ENCODE measurements around the gene MAN2B1. TPM values are rescaled to one million over a fixed set of nuclear protein-coding genes. Genes with fewer than 3 reads are reported as not detected.

The MAN2B1 gene
- polyA plus RNA-seq, 3 donors from 2014 or later, result 25.3 to 44.4 (median 27.2) TPM

DNA sequence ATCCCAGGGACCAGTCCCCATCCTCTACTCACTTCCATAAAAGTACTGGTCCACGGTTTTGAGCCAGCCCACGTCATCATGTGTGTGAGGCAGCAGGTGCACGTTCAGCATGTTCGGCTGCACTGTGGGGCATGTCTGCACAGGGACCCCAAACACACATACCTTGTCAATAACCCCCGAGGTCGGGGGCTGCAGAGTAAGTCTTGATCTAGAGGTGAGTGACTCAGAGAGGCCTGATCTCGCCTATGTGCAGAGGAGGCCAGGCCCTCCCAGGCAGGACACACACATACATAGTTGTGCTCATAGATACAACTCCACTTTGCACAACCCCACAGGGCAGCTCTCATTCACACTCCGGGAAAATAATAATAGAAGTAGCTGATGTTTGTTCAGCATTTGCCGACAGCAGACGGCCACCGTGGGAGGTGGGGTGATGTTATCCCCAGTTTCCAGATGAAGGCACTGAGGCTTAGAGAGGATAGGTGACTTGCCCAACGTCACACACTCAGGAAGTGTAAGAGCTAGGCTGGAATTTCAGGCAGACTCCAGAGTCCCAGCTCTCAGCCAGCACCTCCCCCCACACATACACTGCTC, 774 bp downstream of the MAN2B1 start:
- peak overlapping the region; percentile 89 to 97 (median 95) for H3K27ac Mint-ChIP-seq
- no peak for DNase-seq
- H3K4me3 Mint-ChIP-seq, result peak overlapping the region; percentile 90 to 99 (median 98)
- H3K27me3 Mint-ChIP-seq (ENCODE audit: low read depth in 3 of 3), result peaks cover 7 to 14% (median 8%) of the 10 kb centered on the region in 3 donors
- no peaks in the 10 kb centered on the region for H3K9me3 Mint-ChIP-seq
- H3K4me1 Mint-ChIP-seq, result peaks cover 53 to 54% of the 10 kb centered on the region in 2 donors
- peaks cover 0 to 11% (median 5%) of the 10 kb centered on the region in 3 donors for H3K36me3 Mint-ChIP-seq

DNA sequence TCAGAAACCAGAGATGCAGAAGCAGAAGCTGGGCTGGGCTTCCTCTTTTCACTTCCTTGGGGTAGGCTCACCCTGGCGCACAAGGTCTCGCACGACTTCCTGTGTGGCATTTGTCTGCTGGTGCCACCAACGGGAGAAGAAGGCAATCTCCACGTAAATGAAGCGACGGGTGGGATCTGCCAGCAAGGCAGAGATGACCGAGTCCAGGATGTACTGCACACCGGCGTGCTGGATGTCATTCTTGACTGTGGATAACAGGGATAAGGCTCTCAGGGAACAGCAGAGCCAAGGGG, 1.3 kb downstream of the MAN2B1 start:
- peaks cover 0 to 14% (median 8%) of the 10 kb centered on the region in 3 donors for H3K36me3 Mint-ChIP-seq
- H3K4me1 Mint-ChIP-seq, result peaks cover 49 to 54% of the 10 kb centered on the region in 2 donors
- H3K9me3 Mint-ChIP-seq, result no peaks in the 10 kb centered on the region
- H3K27me3 Mint-ChIP-seq (ENCODE audit: low read depth in 3 of 3), result peaks cover 7 to 14% (median 8%) of the 10 kb centered on the region in 3 donors
- H3K27ac Mint-ChIP-seq, result peak overlapping the region; percentile 62 to 97 (median 90)
- H3K4me3 Mint-ChIP-seq, result peak overlapping the region; percentile 52 to 99 (median 94)
- no peak for DNase-seq

DNA sequence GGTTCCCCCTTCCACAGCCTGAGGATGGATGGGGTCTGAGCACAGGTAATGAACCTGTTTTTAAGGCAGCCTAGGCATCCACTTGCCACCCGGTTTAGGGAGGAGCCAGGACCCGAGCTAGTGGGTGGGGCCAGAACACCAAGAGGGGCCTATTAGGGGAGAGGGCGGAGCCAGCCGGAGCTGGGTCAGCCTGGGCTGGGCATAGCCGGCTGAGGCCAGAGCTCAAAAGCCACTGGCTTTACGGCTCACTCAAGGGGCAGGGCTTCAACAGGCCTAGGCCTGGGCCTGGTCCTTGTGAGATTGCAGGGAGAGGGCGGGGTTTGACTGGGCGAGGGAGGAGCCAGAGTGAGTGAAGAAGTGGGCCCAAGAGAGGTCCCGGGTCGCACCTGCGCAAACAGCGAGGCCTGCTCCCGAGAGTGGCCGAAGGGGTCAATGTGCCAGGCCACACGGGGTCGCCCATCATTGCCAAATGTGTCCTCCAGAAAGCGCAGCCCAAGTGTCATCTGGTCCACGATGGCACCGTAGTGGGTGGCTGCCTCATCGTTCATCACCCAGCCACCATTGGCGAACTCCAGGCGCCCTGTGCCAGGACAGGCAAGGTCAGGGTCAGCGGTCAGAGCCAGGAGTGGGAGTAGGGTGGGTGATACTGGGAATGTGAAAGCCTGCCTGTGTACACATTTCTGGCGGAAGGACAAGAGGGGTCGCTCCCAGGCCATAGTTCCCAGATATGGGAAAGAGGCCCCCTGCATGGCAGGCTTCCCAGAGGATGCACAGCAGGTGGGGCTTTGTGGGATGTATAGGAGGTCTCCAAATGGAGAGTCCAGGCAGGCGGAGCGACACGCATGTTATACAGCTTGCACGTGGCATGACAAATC, 1.9 kb downstream of the MAN2B1 start:
- no peaks in the 10 kb centered on the region for H3K9me3 Mint-ChIP-seq
- H3K4me1 Mint-ChIP-seq, result peaks cover 44 to 52% of the 10 kb centered on the region in 2 donors

DNA sequence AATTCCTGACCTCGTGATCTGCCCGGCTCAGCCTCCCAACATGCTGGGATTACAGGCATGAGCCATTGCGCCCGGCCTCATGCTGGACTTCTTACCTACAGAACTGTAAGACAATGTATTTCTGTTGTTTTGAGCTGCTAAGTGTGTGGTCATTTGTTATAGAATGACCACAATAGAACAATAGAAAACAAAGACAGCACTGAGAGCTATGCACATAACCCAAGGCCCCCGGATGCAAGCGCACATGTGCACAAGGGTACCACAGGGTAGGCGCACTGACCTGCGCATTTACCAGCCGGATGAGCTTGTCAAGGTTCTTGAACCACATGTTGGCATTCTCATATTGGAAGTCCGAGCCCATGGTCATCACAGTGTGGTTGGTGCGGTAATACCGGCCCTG, 5.6 kb downstream of the MAN2B1 start:
- Mint-ChIP-seq H3K36me3 (peaks cover 5 to 21% (median 16%) of the 10 kb centered on the region in 3 donors), H3K27ac (no peak overlapping the region), H3K4me1 (peaks cover 15 to 20% of the 10 kb centered on the region in 2 donors)

More for the DNA sequence above, 1.9 kb downstream of the MAN2B1 start:
- Mint-ChIP-seq H3K4me3 (peak overlapping the region; percentile 52 to 99 (median 94)), H3K27ac (peak overlapping the region; percentile 62 to 97 (median 90)), H3K27me3 (ENCODE audit: low read depth in 3 of 3) (peaks cover 6 to 14% (median 7%) of the 10 kb centered on the region in 3 donors), H3K36me3 (peaks cover 3 to 18% (median 12%) of the 10 kb centered on the region in 3 donors)
- no peak for DNase-seq

DNA sequence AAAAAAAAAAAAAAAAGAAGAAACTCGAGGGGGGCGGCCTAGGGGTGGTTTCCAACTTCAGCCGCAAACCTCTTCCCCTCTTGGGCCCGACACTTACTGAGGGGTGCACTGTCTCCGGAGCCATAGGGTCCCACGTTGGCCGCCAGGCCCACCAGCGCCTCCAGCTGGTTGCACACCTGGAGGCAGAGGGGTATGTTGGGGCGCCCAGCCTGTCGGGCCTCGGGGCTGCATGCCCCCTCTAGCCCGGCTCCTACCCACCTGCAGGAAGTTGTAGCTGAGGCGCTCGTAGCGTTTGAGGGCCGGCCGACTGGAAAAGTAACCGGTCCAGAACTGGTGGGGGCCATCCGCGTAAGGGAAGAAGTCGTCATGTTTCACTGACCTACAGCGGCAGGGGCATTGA, 8.6 kb downstream of the MAN2B1 start:
- Mint-ChIP-seq H3K4me1 (no peaks in the 10 kb centered on the region), H3K4me3 (no peak overlapping the region), H3K27ac (no peak overlapping the region), H3K27me3 (ENCODE audit: low read depth in 3 of 3) (peaks cover 0 to 6% (median 0%) of the 10 kb centered on the region in 3 donors), H3K36me3 (peaks cover 10 to 27% (median 23%) of the 10 kb centered on the region in 3 donors), H3K9me3 (no peaks in the 10 kb centered on the region)
- no peak for DNase-seq

More for the DNA sequence above, 5.6 kb downstream of the MAN2B1 start:
- DNase-seq, result no peak
- Mint-ChIP-seq H3K9me3 (no peaks in the 10 kb centered on the region), H3K4me3 (no peak overlapping the region), H3K27me3 (ENCODE audit: low read depth in 3 of 3) (peaks cover 0 to 6% (median 0%) of the 10 kb centered on the region in 3 donors)

DNA sequence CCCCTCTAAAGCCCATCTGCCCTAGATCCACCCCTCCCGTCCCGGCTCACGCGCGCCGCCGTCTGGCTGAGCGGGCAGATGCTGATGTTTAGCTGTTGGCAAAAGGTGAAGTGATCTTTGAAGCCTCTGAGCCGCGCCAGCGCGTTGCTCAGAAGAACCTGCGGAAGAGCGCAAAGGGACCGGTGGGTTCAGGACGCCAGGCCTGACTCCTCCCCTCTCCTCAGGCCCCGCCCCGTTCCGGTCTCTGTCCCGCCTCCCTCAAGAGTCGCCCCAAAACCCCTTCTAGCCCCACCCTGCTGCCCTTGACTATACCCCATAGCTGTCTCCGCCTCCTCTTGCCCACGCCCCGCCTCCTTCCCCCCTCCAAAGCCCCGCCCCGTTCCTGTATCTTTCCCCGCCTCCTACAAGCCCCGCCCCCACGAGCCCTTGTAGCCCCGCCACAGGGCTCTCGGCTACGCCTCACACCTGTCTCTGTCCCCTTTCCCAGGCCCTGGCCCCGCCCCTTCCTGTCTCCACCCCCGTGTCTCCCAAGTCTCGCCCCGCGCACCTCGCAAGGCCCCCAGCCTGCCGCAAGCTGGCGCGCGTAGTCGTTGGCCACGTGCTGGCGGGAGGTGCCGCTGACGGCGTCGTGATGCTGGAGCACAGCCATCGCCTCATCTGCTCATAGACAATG, 9.5 kb downstream of the MAN2B1 start:
- DNase-seq, result no peak
- no peak overlapping the region for H3K4me3 Mint-ChIP-seq
- H3K36me3 Mint-ChIP-seq, result peaks cover 10 to 26% (median 21%) of the 10 kb centered on the region in 3 donors
- H3K4me1 Mint-ChIP-seq, result no peaks in the 10 kb centered on the region
- no peaks in the 10 kb centered on the region for H3K9me3 Mint-ChIP-seq
- no peak overlapping the region for H3K27ac Mint-ChIP-seq
- H3K27me3 Mint-ChIP-seq (ENCODE audit: low read depth in 3 of 3), result peaks cover 0 to 4% (median 0%) of the 10 kb centered on the region in 3 donors

DNA sequence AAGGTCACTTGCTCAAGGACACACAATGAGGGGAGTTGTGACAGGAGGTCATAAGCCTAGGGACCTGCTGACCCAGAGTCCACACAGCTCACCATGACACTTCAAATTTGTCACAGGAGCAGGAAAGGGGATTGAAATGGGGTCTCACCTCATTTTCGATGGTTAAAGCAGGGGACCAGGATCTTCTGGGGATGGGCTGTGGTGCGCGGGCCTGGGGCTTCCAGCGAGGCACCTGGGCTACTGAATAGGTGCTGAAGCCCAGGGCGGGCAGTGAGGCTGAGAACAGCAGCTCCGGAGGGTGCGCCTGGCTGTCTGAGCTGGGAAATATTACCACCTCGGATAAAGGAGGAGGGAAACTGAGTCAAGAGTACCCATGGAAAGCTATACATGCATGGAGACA, 11.0 kb downstream of the MAN2B1 start:
- H3K9me3 Mint-ChIP-seq, result no peaks in the 10 kb centered on the region
- H3K27me3 Mint-ChIP-seq (ENCODE audit: low read depth in 3 of 3), result peaks cover 0 to 4% (median 0%) of the 10 kb centered on the region in 3 donors
- peaks cover 15 to 28% (median 25%) of the 10 kb centered on the region in 3 donors for H3K36me3 Mint-ChIP-seq
- peak overlapping the region in 1 of 6 donors; percentile 7 for H3K27ac Mint-ChIP-seq
- no peaks in the 10 kb centered on the region for H3K4me1 Mint-ChIP-seq
- no peak overlapping the region for H3K4me3 Mint-ChIP-seq
- no peak for DNase-seq

DNA sequence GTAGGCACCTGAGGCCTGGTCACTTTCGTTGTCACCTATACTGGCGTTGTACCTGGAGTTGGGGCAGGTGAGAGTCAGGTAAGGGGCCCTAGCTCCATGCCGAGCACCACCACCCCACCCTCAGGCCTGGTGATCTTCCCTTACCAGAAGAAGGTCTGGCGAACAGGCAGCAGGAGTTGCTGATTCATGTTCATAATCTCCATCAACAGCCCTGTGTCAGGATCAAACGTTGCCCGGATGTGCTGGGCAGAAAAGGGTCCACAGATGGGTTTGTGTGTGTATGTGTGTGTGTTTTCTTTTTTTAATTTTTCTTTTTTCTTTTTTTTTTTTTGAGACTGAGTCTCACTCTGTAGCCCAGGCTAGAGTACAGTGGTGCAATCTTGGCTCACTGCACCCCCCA, 14.3 kb downstream of the MAN2B1 start:
- peaks cover 10 to 21% (median 17%) of the 10 kb centered on the region in 3 donors for H3K36me3 Mint-ChIP-seq
- no peak overlapping the region for H3K27ac Mint-ChIP-seq
- H3K27me3 Mint-ChIP-seq (ENCODE audit: low read depth in 3 of 3), result peaks cover 0 to 2% (median 0%) of the 10 kb centered on the region in 3 donors
- H3K4me3 Mint-ChIP-seq, result no peak overlapping the region
- H3K9me3 Mint-ChIP-seq, result no peaks in the 10 kb centered on the region
- no peak for DNase-seq
- H3K4me1 Mint-ChIP-seq, result peaks cover 0 to 8% of the 10 kb centered on the region in 2 donors

DNA sequence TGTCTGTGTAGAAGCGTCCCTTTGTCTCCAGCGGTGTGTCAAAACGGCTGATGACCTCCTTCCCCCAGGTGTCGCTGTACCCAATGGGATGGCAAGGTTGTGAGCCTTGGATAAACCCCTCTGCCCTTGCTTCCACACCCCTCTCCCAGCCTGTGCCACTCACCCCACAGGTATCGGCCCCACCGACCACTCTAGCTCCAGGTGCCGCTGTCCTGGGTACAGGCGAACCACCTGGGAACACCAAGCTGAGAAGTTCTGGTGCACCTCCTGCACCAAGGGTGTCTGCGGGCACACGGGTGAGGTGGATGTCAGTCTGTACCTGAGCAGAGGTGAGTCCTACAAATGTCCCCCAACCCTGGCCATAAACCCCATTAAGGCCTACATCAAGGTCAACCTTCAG, 16.6 kb downstream of the MAN2B1 start:
- Mint-ChIP-seq H3K27me3 (ENCODE audit: low read depth in 3 of 3) (peaks cover 0 to 4% (median 2%) of the 10 kb centered on the region in 3 donors), H3K36me3 (peaks cover 4 to 9% (median 5%) of the 10 kb centered on the region in 3 donors), H3K4me1 (peaks cover 0 to 10% of the 10 kb centered on the region in 2 donors), H3K4me3 (no peak overlapping the region), H3K27ac (no peak overlapping the region), H3K9me3 (no peaks in the 10 kb centered on the region)
- no peak for DNase-seq

DNA sequence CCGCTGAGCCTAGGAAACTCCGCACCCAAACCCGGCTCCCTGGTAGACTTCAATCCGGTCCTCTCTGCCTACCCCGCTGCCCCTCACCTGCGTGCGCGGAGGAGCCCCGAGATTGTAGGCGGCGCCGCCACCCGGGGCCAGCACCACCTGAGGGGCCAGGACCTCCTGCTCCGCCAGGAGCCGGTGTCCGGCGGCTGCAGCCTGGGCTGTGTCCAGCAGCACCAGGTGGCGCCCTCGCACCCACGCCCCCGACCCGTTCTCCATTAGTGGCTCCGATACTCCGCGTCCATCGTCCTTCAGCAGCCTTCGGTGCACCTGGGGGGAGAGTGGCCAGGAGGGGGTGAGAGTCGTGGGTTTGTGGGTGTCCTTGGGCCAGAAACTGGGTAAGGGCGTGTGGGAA, 18.5 kb downstream of the MAN2B1 start:
- peak overlapping the region in 1 of 5 donors; percentile 46 for H3K4me3 Mint-ChIP-seq
- H3K36me3 Mint-ChIP-seq, result peaks cover 4 to 9% (median 5%) of the 10 kb centered on the region in 3 donors
- H3K27ac Mint-ChIP-seq, result no peak overlapping the region
- peaks cover 0 to 4% (median 2%) of the 10 kb centered on the region in 3 donors for H3K27me3 Mint-ChIP-seq (ENCODE audit: low read depth in 3 of 3)
- no peaks in the 10 kb centered on the region for H3K9me3 Mint-ChIP-seq
- DNase-seq, result no peak
- H3K4me1 Mint-ChIP-seq, result peaks cover 0 to 10% of the 10 kb centered on the region in 2 donors

DNA sequence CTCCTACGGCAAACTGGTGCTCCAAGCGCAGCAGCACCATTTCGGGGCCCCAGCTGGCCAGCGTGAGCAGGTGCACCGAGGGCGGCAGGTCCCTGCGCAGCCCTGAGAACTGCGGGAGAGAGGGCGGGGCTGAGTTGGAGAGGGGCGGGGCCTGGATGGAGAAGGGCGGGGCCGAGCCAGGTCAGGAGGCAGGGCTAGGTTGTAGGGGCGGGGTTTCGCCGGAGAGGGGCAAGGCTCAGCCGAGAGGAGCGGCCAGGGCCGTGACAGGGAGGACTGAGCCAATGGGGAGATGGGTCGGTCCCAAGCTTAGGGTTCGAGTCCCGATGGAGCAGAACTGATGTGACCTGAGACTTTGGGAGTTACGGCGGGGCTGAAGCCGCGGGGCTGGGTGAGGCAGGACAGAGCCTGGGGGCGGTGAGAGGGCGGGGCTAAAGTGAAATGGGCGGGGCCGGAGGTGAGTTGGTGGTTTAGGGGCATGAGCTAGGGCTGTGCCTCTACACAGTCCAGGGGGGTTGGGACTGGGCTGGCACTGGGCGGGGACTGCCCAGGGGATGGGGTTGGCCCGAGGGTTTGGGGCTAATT, 19.0 kb downstream of the MAN2B1 start:
- H3K27me3 Mint-ChIP-seq (ENCODE audit: low read depth in 3 of 3), result peaks cover 0 to 4% (median 2%) of the 10 kb centered on the region in 3 donors
- peaks cover 4 to 9% (median 5%) of the 10 kb centered on the region in 3 donors for H3K36me3 Mint-ChIP-seq
- peak overlapping the region in 1 of 6 donors; percentile 50 for H3K27ac Mint-ChIP-seq
- peaks cover 0 to 10% of the 10 kb centered on the region in 2 donors for H3K4me1 Mint-ChIP-seq
- peak; percentile 46 to 50 (median 48) for DNase-seq
- no peaks in the 10 kb centered on the region for H3K9me3 Mint-ChIP-seq
- H3K4me3 Mint-ChIP-seq, result peak overlapping the region in 2 of 5 donors; percentile 59 to 72

DNA sequence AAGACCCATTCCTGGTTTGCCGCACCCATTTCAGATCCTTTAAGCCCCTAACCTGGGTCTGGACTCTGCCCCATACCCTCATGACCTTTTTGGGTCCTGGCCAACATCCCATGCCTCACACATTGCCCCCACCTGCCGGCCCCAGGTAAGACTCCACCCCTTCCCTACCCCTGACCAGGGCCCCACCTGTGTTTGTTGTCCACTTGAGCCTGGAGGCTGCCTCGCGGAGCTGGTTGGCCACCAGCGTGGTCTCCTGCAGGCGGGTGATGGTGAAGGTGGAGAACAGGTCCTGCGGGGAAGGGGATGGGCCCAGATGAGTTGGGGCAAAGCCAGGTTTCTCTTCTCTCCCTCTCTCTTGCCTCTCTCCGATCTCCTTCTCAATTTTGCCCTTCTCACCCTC, 19.5 kb downstream of the MAN2B1 start:
- Mint-ChIP-seq H3K36me3 (peaks cover 4 to 9% (median 5%) of the 10 kb centered on the region in 3 donors), H3K4me1 (peaks cover 0 to 10% of the 10 kb centered on the region in 2 donors), H3K4me3 (peak overlapping the region in 2 of 5 donors; percentile 24 to 40), H3K27ac (no peak overlapping the region), H3K27me3 (ENCODE audit: low read depth in 3 of 3) (peaks cover 0 to 4% (median 2%) of the 10 kb centered on the region in 3 donors), H3K9me3 (no peaks in the 10 kb centered on the region)
- no peak for DNase-seq

DNA sequence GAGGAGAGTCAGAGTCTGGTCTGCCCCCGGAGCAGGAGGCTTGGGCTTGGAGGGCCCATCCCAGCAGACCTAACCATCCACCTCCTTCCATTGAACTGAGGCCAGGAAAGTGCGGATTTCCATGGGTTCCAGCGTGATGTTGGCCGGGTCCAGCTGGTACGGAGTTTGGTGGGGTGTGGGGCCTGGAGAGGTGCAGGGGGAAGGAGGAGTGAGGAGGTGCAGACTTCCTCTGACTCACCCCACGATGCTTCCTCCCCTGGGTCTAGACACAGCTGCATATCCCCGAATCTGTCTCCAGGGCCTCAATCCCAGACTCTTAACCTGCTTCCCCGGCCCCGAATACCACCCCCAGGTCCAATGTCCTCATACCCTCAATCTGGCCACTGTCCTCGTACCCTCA, 20.0 kb downstream of the MAN2B1 start:
- no peak for DNase-seq
- Mint-ChIP-seq H3K4me3 (peak overlapping the region in 1 of 5 donors; percentile 40), H3K36me3 (peaks cover under 1 to 6% (median under 1%) of the 10 kb centered on the region in 3 donors), H3K27ac (peak overlapping the region in 2 of 6 donors; percentile 1 to 12), H3K4me1 (peaks cover 0 to 10% of the 10 kb centered on the region in 2 donors), H3K27me3 (ENCODE audit: low read depth in 3 of 3) (peaks cover 0 to 4% (median 2%) of the 10 kb centered on the region in 3 donors), H3K9me3 (no peaks in the 10 kb centered on the region)
